ENCODE results near the gene GIPC3. TPM values are rescaled to one million over a fixed set of nuclear protein-coding genes. Genes with fewer than 3 reads are reported as not detected.

Gene GIPC3
- total RNA-seq, result not detected in 2 replicates

GRCh38 chr19:3585301-3586126, at the start of gene GIPC3:
GIPC3 (plus strand) TSS chr19:3585478; CDS start chr19:3585598, 120 bp downstream.

GRCh38 chr19:3538965-3539755, 46.1 kb upstream of the GIPC3 start, which contains the start of gene TEKTIP1:
TEKTIP1 (plus strand) TSS chr19:3539174; CDS start chr19:3539178, 4 bp downstream.

GRCh38 chr19:3557461-3558248, 27.6 kb upstream of the GIPC3 start, which contains the start of gene MFSD12:
MFSD12 (minus strand) TSS chr19:3557586; CDS start chr19:3557403, 183 bp downstream.

GRCh38 chr19:3572855-3573161, 12.5 kb upstream of the GIPC3 start, which contains the start of gene HMG20B:
HMG20B (plus strand) TSS chr19:3572944; CDS start chr19:3573310, 366 bp downstream.

GRCh38 chr19:3606690-3607289, 21.5 kb downstream of the GIPC3 start, which contains the start of gene TBXA2R:
TBXA2R (minus strand) TSS chr19:3606875; CDS start chr19:3600634, 6,241 bp downstream.

GRCh38 chr19:3626473-3627350, 41.4 kb downstream of the GIPC3 start, which contains the start of gene CACTIN:
CACTIN (minus strand) TSS chr19:3626790; CDS start chr19:3626762, 28 bp downstream.

Other genes starting within 250 kb of the GIPC3 start
- 33.4 and 34.5 TPM in 2 replicates for gene NFIC, start 218.9 kb upstream of the GIPC3 start, total RNA-seq
- gene SMIM24, start 105.0 kb upstream of the GIPC3 start, total RNA-seq, result not detected in 2 replicates
- gene SMIM44, start 102.0 kb upstream of the GIPC3 start, total RNA-seq, result not detected in 2 replicates
- 7.7 and 9.5 TPM in 2 replicates for gene DOHH, start 84.8 kb upstream of the GIPC3 start, total RNA-seq
- 23.9 and 24.2 TPM in 2 replicates for gene FZR1, start 79.2 kb upstream of the GIPC3 start, total RNA-seq
- gene TEKTIP1, start 46.3 kb upstream of the GIPC3 start, total RNA-seq, result not detected in 2 replicates
- 68.6 and 114 TPM in 2 replicates for gene MFSD12, start 27.9 kb upstream of the GIPC3 start, total RNA-seq
- gene HMG20B, start 12.5 kb upstream of the GIPC3 start, total RNA-seq, result 60.0 and 64.0 TPM in 2 replicates
- gene TBXA2R, start 21.4 kb downstream of the GIPC3 start, total RNA-seq, result 0.43 and 0.92 TPM in 2 replicates
- 21.3 and 22.4 TPM in 2 replicates for gene CACTIN, start 41.3 kb downstream of the GIPC3 start, total RNA-seq
- gene PIP5K1C, start 115.0 kb downstream of the GIPC3 start, total RNA-seq, result 12.5 and 23.0 TPM in 2 replicates
- gene TJP3, start 122.9 kb downstream of the GIPC3 start, total RNA-seq, result not detected in 2 replicates
- 11.7 and 15.7 TPM in 2 replicates for gene APBA3, start 176.2 kb downstream of the GIPC3 start, total RNA-seq
- 45.1 and 73.7 TPM in 2 replicates for gene MRPL54, start 177.2 kb downstream of the GIPC3 start, total RNA-seq
- gene RAX2, start 186.8 kb downstream of the GIPC3 start, total RNA-seq, result not detected in 2 replicates
- under 0.01 and 0.09 TPM in 2 replicates for gene MATK, start 200.9 kb downstream of the GIPC3 start, total RNA-seq

All from smooth muscle cell of bladder (primary cell).